Measurements from ENCODE around the gene TWF2.

The TWF2 gene

GRCh38 chr3:52202384-52203077 is 36.4 kb downstream of the TWF2 start:
- DNase-seq (ENCODE audit: low spot score) = no peak

GRCh38 chr3:52200981-52201679 is 37.8 kb downstream of the TWF2 start:
- DNase-seq (ENCODE audit: low spot score) = no peak

- no peak for DNase-seq (ENCODE audit: low spot score)
Measured at GRCh38 chr3:52198643-52199608, 40.0 kb downstream of the TWF2 start.

- DNase-seq (ENCODE audit: low spot score) = peak; percentile 87
Measured at GRCh38 chr3:52197842-52198625, 40.9 kb downstream of the TWF2 start, which contains the start of gene ALAS1. Gene ALAS1 (plus strand): TSS chr3:52198160. CDS start chr3:52199242, 1,082 bp downstream.

- no peak for DNase-seq (ENCODE audit: low spot score)
Measured at GRCh38 chr3:52197499-52197841, 41.5 kb downstream of the TWF2 start.

GRCh38 chr3:52196977-52197376 is 42.0 kb downstream of the TWF2 start:
- DNase-seq (ENCODE audit: low spot score) = no peak

GRCh38 chr3:52195823-52196331 is 43.1 kb downstream of the TWF2 start:
- no peak for DNase-seq (ENCODE audit: low spot score)

GRCh38 chr3:52195291-52195597 is 43.7 kb downstream of the TWF2 start:
- no peak for DNase-seq (ENCODE audit: low spot score)

- no peak for DNase-seq (ENCODE audit: low spot score)
Measured at GRCh38 chr3:52194485-52195290, 44.3 kb downstream of the TWF2 start.

- peak; percentile 80 for DNase-seq (ENCODE audit: low spot score)
Measured at GRCh38 chr3:52193065-52193464, 45.9 kb downstream of the TWF2 start.

- DNase-seq (ENCODE audit: low spot score) = no peak
Measured at GRCh38 chr3:52191663-52192062, 47.3 kb downstream of the TWF2 start.

GRCh38 chr3:52190294-52191074 is 48.5 kb downstream of the TWF2 start:
- peak; percentile 61 for DNase-seq (ENCODE audit: low spot score)

- DNase-seq (ENCODE audit: low spot score) = no peak
Measured at GRCh38 chr3:52188556-52188955, 50.4 kb downstream of the TWF2 start.

GRCh38 chr3:52186729-52187128 is 52.2 kb downstream of the TWF2 start:
- no peak for DNase-seq (ENCODE audit: low spot score)

- no peak for DNase-seq (ENCODE audit: low spot score)
Measured at GRCh38 chr3:52185837-52186236, 53.1 kb downstream of the TWF2 start.

GRCh38 chr3:52185311-52185710 is 53.6 kb downstream of the TWF2 start:
- DNase-seq (ENCODE audit: low spot score) = no peak

GRCh38 chr3:52184690-52185089 is 54.3 kb downstream of the TWF2 start:
- DNase-seq (ENCODE audit: low spot score) = no peak

GRCh38 chr3:52183786-52184445 is 55.0 kb downstream of the TWF2 start:
- DNase-seq (ENCODE audit: low spot score) = no peak

- no peak for DNase-seq (ENCODE audit: low spot score)
Measured at GRCh38 chr3:52182691-52183090, 56.3 kb downstream of the TWF2 start.
